Skeletal muscle tissue (tissue), 4 donors: ENCODE measurements around the gene TOP3B. TPM values are rescaled to one million over a fixed set of nuclear protein-coding genes. Genes with fewer than 3 reads are reported as not detected.
A peak's percentile ranks its signal among the peaks of the same experiment; 100 is the strongest.

Experiments used
- H3K27ac ChIP-seq: one replicate; pipeline ENCODE4 v1.7.0; 2013; ENCODE audit warnings: mild to moderate bottlenecking, low read depth, low read length, inconsistent platforms
- H3K27me3 ChIP-seq, 3 donors: one replicate each; pipeline ENCODE4 v1.7.0; 2013; ENCODE audit warnings: low read length in 3 of 3; ENCODE audit not compliant: control insufficient read depth in 3 of 3, insufficient read depth in 3 of 3
- H3K36me3 ChIP-seq, 3 donors: one replicate each; pipeline ENCODE4 v1.7.0; 2013; ENCODE audit warnings: low read length in 3 of 3; ENCODE audit not compliant: control insufficient read depth in 3 of 3, insufficient read depth in 3 of 3
- H3K4me1 ChIP-seq, 3 donors: one replicate each; pipeline ENCODE4 v1.7.0; 2013; ENCODE audit warnings: low read length in 3 of 3, mild to moderate bottlenecking in 3 of 3; ENCODE audit not compliant: control insufficient read depth in 3 of 3, insufficient read depth in 3 of 3
- H3K4me3 ChIP-seq, 3 donors: one replicate each; pipeline ENCODE4 v1.7.0; 2013; ENCODE audit warnings: low read length in 3 of 3
- H3K9ac ChIP-seq, 3 donors: one replicate each; pipeline ENCODE4 v1.7.0; 2013; ENCODE audit warnings: low read length in 3 of 3, mild to moderate bottlenecking in 3 of 3, moderate library complexity in 2 of 3, low read depth in 1 of 3
- H3K9me3 ChIP-seq, 3 donors: one replicate each; pipeline ENCODE4 v1.7.0; 2013; ENCODE audit warnings: low read length in 3 of 3; ENCODE audit not compliant: control insufficient read depth in 3 of 3
- total RNA-seq: library from RNA; depleted of rRNA; stranded (reverse); fragments of >200 nt; gene quantifications from one replicate; pipeline ENCODE4 v1.2.3, GENCODE V29; 2014
- donor health status: Osteomylitis.

Gene TOP3B
- total RNA-seq, 1 donor from 2014 or later = 14.1 TPM

- Histone ChIP-seq H3K4me3 (no peak overlapping the region), H3K27me3 (no peaks in the 10 kb centered on the region), H3K36me3 (peaks cover 76 to 81% (median 80%) of the 10 kb centered on the region in 3 donors), H3K27ac (no peak overlapping the region), H3K9ac (no peak overlapping the region), H3K4me1 (peaks cover 0 to 11% (median 6%) of the 10 kb centered on the region in 3 donors), H3K9me3 (no peaks in the 10 kb centered on the region)
These were observed 11.6 kb downstream of the TOP3B start for GRCh38 chr22:21970800-21971617.

- Histone ChIP-seq H3K9me3 (no peaks in the 10 kb centered on the region), H3K27ac (no peak overlapping the region), H3K9ac (no peak overlapping the region), H3K4me1 (peaks cover 0 to 11% (median 6%) of the 10 kb centered on the region in 3 donors), H3K36me3 (peaks cover 74 to 83% (median 78%) of the 10 kb centered on the region in 3 donors), H3K27me3 (no peaks in the 10 kb centered on the region), H3K4me3 (no peak overlapping the region)
These were observed 12.4 kb downstream of the TOP3B start for GRCh38 chr22:21970037-21970799.

- Histone ChIP-seq H3K36me3 (peaks cover 72 to 85% (median 78%) of the 10 kb centered on the region in 3 donors), H3K9me3 (no peaks in the 10 kb centered on the region), H3K4me3 (no peak overlapping the region), H3K4me1 (peaks cover 0 to 11% (median 6%) of the 10 kb centered on the region in 3 donors), H3K27ac (no peak overlapping the region), H3K9ac (no peak overlapping the region), H3K27me3 (no peaks in the 10 kb centered on the region)
These were observed 14.0 kb downstream of the TOP3B start for GRCh38 chr22:21968452-21969129.

GRCh38 chr22:21967693-21968271 lies 14.8 kb downstream of the TOP3B start:
- Histone ChIP-seq H3K4me3 (no peak overlapping the region), H3K9ac (no peak overlapping the region), H3K4me1 (peaks cover 0 to 11% (median 6%) of the 10 kb centered on the region in 3 donors), H3K27ac (no peak overlapping the region), H3K27me3 (no peaks in the 10 kb centered on the region), H3K36me3 (peaks cover 72 to 82% (median 76%) of the 10 kb centered on the region in 3 donors), H3K9me3 (no peaks in the 10 kb centered on the region)

GRCh38 chr22:21966643-21967516 lies 15.7 kb downstream of the TOP3B start:
- Histone ChIP-seq H3K9ac (peak overlapping the region in 1 of 3 donors; percentile 50), H3K4me1 (peaks cover 0 to 11% (median 9%) of the 10 kb centered on the region in 3 donors), H3K4me3 (no peak overlapping the region), H3K27ac (no peak overlapping the region), H3K9me3 (no peaks in the 10 kb centered on the region), H3K27me3 (no peaks in the 10 kb centered on the region), H3K36me3 (peaks cover 72 to 84% (median 80%) of the 10 kb centered on the region in 3 donors)

GRCh38 chr22:21965762-21966288 lies 16.8 kb downstream of the TOP3B start:
- no peaks in the 10 kb centered on the region for H3K27me3 ChIP-seq
- H3K4me1 ChIP-seq = peaks cover 5 to 19% (median 17%) of the 10 kb centered on the region in 3 donors
- H3K27ac ChIP-seq = no peak overlapping the region
- H3K9me3 ChIP-seq = no peaks in the 10 kb centered on the region
- peaks cover 72 to 78% (median 75%) of the 10 kb centered on the region in 3 donors for H3K36me3 ChIP-seq
- no peak overlapping the region for H3K4me3 ChIP-seq
- H3K9ac ChIP-seq = no peak overlapping the region

GRCh38 chr22:21964918-21965484 lies 17.6 kb downstream of the TOP3B start:
- no peaks in the 10 kb centered on the region for H3K27me3 ChIP-seq
- H3K4me3 ChIP-seq = no peak overlapping the region
- peaks cover 5 to 26% (median 23%) of the 10 kb centered on the region in 3 donors for H3K4me1 ChIP-seq
- no peak overlapping the region for H3K9ac ChIP-seq
- H3K36me3 ChIP-seq = peaks cover 64 to 73% (median 73%) of the 10 kb centered on the region in 3 donors
- H3K27ac ChIP-seq = no peak overlapping the region
- no peaks in the 10 kb centered on the region for H3K9me3 ChIP-seq

- no peaks in the 10 kb centered on the region for H3K9me3 ChIP-seq
- H3K9ac ChIP-seq = no peak overlapping the region
- no peaks in the 10 kb centered on the region for H3K27me3 ChIP-seq
- H3K4me1 ChIP-seq = peaks cover 5 to 31% (median 30%) of the 10 kb centered on the region in 3 donors
- peaks cover 69 to 78% (median 77%) of the 10 kb centered on the region in 3 donors for H3K36me3 ChIP-seq
- H3K27ac ChIP-seq = no peak overlapping the region
- no peak overlapping the region for H3K4me3 ChIP-seq
These were observed 18.4 kb downstream of the TOP3B start for GRCh38 chr22:21964234-21964633.
